Activated naive CD8-positive, alpha-beta T cell (primary cell): ENCODE measurements around the gene LHFPL6.

Experiments used
- H3K27ac Mint-ChIP-seq: one replicate; pipeline ENCODE4 v1.8.0; 2021; ENCODE audit warnings: mixed read lengths
- H3K27me3 Mint-ChIP-seq: one replicate; pipeline ENCODE4 v1.8.0; 2021; ENCODE audit warnings: mixed read lengths
- H3K36me3 Mint-ChIP-seq: one replicate; pipeline ENCODE4 v1.8.0; 2021; ENCODE audit warnings: mixed read lengths
- H3K4me1 Mint-ChIP-seq: one replicate; pipeline ENCODE4 v1.8.0; 2021; ENCODE audit warnings: low read depth, mixed read lengths
- H3K4me3 Mint-ChIP-seq: one replicate; pipeline ENCODE4 v1.8.0; 2021; ENCODE audit warnings: mild to moderate bottlenecking, mixed read lengths
- H3K9me3 Mint-ChIP-seq: one replicate; pipeline ENCODE4 v1.8.0; 2021; ENCODE audit warnings: low read depth, mixed read lengths

The LHFPL6 gene

GRCh38 chr13:39578821-39579291, 24.1 kb downstream of the LHFPL6 start:
- H3K4me1 Mint-ChIP-seq, result no peaks in the 10 kb centered on the region
- H3K36me3 Mint-ChIP-seq, result no peaks in the 10 kb centered on the region
- H3K27me3 Mint-ChIP-seq, result peaks cover 2% of the 10 kb centered on the region
- no peak overlapping the region for H3K27ac Mint-ChIP-seq
- no peaks in the 10 kb centered on the region for H3K9me3 Mint-ChIP-seq
- no peak overlapping the region for H3K4me3 Mint-ChIP-seq

GRCh38 chr13:39577838-39578491, 25.0 kb downstream of the LHFPL6 start:
- Mint-ChIP-seq H3K36me3 (no peaks in the 10 kb centered on the region), H3K27ac (no peak overlapping the region), H3K9me3 (no peaks in the 10 kb centered on the region), H3K4me3 (no peak overlapping the region), H3K4me1 (no peaks in the 10 kb centered on the region), H3K27me3 (peaks cover 2% of the 10 kb centered on the region)

GRCh38 chr13:39577203-39577602, 25.8 kb downstream of the LHFPL6 start:
- no peak overlapping the region for H3K4me3 Mint-ChIP-seq
- no peaks in the 10 kb centered on the region for H3K36me3 Mint-ChIP-seq
- H3K9me3 Mint-ChIP-seq, result no peaks in the 10 kb centered on the region
- no peaks in the 10 kb centered on the region for H3K4me1 Mint-ChIP-seq
- H3K27me3 Mint-ChIP-seq, result peaks cover 2% of the 10 kb centered on the region
- no peak overlapping the region for H3K27ac Mint-ChIP-seq

- no peaks in the 10 kb centered on the region for H3K9me3 Mint-ChIP-seq
- H3K36me3 Mint-ChIP-seq, result no peaks in the 10 kb centered on the region
- no peak overlapping the region for H3K27ac Mint-ChIP-seq
- peaks cover 8% of the 10 kb centered on the region for H3K27me3 Mint-ChIP-seq
- H3K4me1 Mint-ChIP-seq, result no peaks in the 10 kb centered on the region
- H3K4me3 Mint-ChIP-seq, result no peak overlapping the region
Observed at GRCh38 chr13:39575641-39576238, 27.3 kb downstream of the LHFPL6 start.

- H3K27me3 Mint-ChIP-seq, result peaks cover 14% of the 10 kb centered on the region
- no peaks in the 10 kb centered on the region for H3K36me3 Mint-ChIP-seq
- H3K9me3 Mint-ChIP-seq, result no peaks in the 10 kb centered on the region
- no peak overlapping the region for H3K4me3 Mint-ChIP-seq
- no peaks in the 10 kb centered on the region for H3K4me1 Mint-ChIP-seq
- H3K27ac Mint-ChIP-seq, result no peak overlapping the region
Observed at GRCh38 chr13:39571502-39572092, 31.4 kb downstream of the LHFPL6 start.

- H3K4me3 Mint-ChIP-seq, result no peak overlapping the region
- no peaks in the 10 kb centered on the region for H3K9me3 Mint-ChIP-seq
- H3K4me1 Mint-ChIP-seq, result no peaks in the 10 kb centered on the region
Observed at GRCh38 chr13:39567569-39567968, 35.4 kb downstream of the LHFPL6 start.

GRCh38 chr13:39566216-39566869, 36.6 kb downstream of the LHFPL6 start:
- Mint-ChIP-seq H3K36me3 (no peaks in the 10 kb centered on the region), H3K27ac (no peak overlapping the region), H3K4me1 (no peaks in the 10 kb centered on the region), H3K4me3 (no peak overlapping the region), H3K9me3 (no peaks in the 10 kb centered on the region), H3K27me3 (peaks cover 16% of the 10 kb centered on the region)

More at GRCh38 chr13:39567569-39567968, 35.4 kb downstream of the LHFPL6 start:
- Mint-ChIP-seq H3K27ac (no peak overlapping the region), H3K27me3 (peaks cover 18% of the 10 kb centered on the region), H3K36me3 (no peaks in the 10 kb centered on the region)

- Mint-ChIP-seq H3K4me1 (no peaks in the 10 kb centered on the region), H3K27me3 (peaks cover 15% of the 10 kb centered on the region), H3K27ac (no peak overlapping the region), H3K36me3 (peaks cover 3% of the 10 kb centered on the region), H3K9me3 (no peaks in the 10 kb centered on the region), H3K4me3 (no peak overlapping the region)
Observed at GRCh38 chr13:39565036-39565949, 37.7 kb downstream of the LHFPL6 start.

GRCh38 chr13:39563470-39563735, 39.6 kb downstream of the LHFPL6 start:
- no peak overlapping the region for H3K27ac Mint-ChIP-seq
- no peak overlapping the region for H3K4me3 Mint-ChIP-seq
- H3K4me1 Mint-ChIP-seq, result no peaks in the 10 kb centered on the region
- peaks cover 9% of the 10 kb centered on the region for H3K27me3 Mint-ChIP-seq
- no peaks in the 10 kb centered on the region for H3K9me3 Mint-ChIP-seq
- peaks cover 3% of the 10 kb centered on the region for H3K36me3 Mint-ChIP-seq

- Mint-ChIP-seq H3K27me3 (peaks cover 9% of the 10 kb centered on the region), H3K36me3 (peaks cover 3% of the 10 kb centered on the region), H3K9me3 (no peaks in the 10 kb centered on the region), H3K4me1 (no peaks in the 10 kb centered on the region), H3K4me3 (no peak overlapping the region), H3K27ac (no peak overlapping the region)
Observed at GRCh38 chr13:39561971-39562370, 41.0 kb downstream of the LHFPL6 start.

GRCh38 chr13:39559847-39560246, 43.1 kb downstream of the LHFPL6 start:
- Mint-ChIP-seq H3K36me3 (peaks cover 3% of the 10 kb centered on the region), H3K4me3 (no peak overlapping the region), H3K4me1 (no peaks in the 10 kb centered on the region), H3K9me3 (no peaks in the 10 kb centered on the region), H3K27me3 (peaks cover 9% of the 10 kb centered on the region), H3K27ac (no peak overlapping the region)

- H3K4me1 Mint-ChIP-seq, result no peaks in the 10 kb centered on the region
- H3K36me3 Mint-ChIP-seq, result peaks cover 3% of the 10 kb centered on the region
- no peak overlapping the region for H3K4me3 Mint-ChIP-seq
- peaks cover 4% of the 10 kb centered on the region for H3K27me3 Mint-ChIP-seq
- H3K27ac Mint-ChIP-seq, result no peak overlapping the region
- no peaks in the 10 kb centered on the region for H3K9me3 Mint-ChIP-seq
Observed at GRCh38 chr13:39557285-39557955, 45.6 kb downstream of the LHFPL6 start.

- Mint-ChIP-seq H3K4me1 (no peaks in the 10 kb centered on the region), H3K27ac (no peak overlapping the region), H3K4me3 (no peak overlapping the region), H3K27me3 (peaks cover 4% of the 10 kb centered on the region), H3K9me3 (no peaks in the 10 kb centered on the region), H3K36me3 (peaks cover 3% of the 10 kb centered on the region)
Observed at GRCh38 chr13:39556866-39557265, 46.1 kb downstream of the LHFPL6 start.

- no peak overlapping the region for H3K4me3 Mint-ChIP-seq
- H3K36me3 Mint-ChIP-seq, result no peaks in the 10 kb centered on the region
Observed at GRCh38 chr13:39554371-39554770, 48.6 kb downstream of the LHFPL6 start.

More at GRCh38 chr13:39554371-39554770, 48.6 kb downstream of the LHFPL6 start:
- H3K4me1 Mint-ChIP-seq, result no peaks in the 10 kb centered on the region
- no peaks in the 10 kb centered on the region for H3K9me3 Mint-ChIP-seq
- H3K27me3 Mint-ChIP-seq, result peaks cover 5% of the 10 kb centered on the region
- H3K27ac Mint-ChIP-seq, result no peak overlapping the region
